Measurements from ENCODE around the gene ZNF653.

Gene ZNF653

GRCh38 chr19:11494634-11495285 is 10.9 kb downstream of the ZNF653 start:
- in situ Hi-C loops (cut with MboI; ENCODE audit: low pct_unique_long_range_greater_than_20kb, low sequenced_read_pairs, unreplicated experiment), result loop anchor here (10.0 kb wide), 1 partner anchor 100 kb away; the partner anchor contains the start of gene ZNF627
- no peak for DNase-seq (ENCODE audit: low spot score)
- no peak for TF ChIP-seq CTCF (IDR thresholded peaks at IDR 0.05; ENCODE audit: extremely low read depth, insufficient read depth, missing control alignments)

GRCh38 chr19:11489378-11489777 is 16.3 kb downstream of the ZNF653 start:
- no peak for DNase-seq (ENCODE audit: low spot score)
- no peak for TF ChIP-seq CTCF (IDR thresholded peaks at IDR 0.05; ENCODE audit: extremely low read depth, insufficient read depth, missing control alignments)
- in situ Hi-C loops (cut with MboI; ENCODE audit: low pct_unique_long_range_greater_than_20kb, low sequenced_read_pairs, unreplicated experiment), result no loop called here

GRCh38 chr19:11486661-11487503 is 18.8 kb downstream of the ZNF653 start:
- in situ Hi-C loops (cut with MboI; ENCODE audit: low pct_unique_long_range_greater_than_20kb, low sequenced_read_pairs, unreplicated experiment), result no loop called here
- DNase-seq (ENCODE audit: low spot score), result no peak
- no peak for TF ChIP-seq CTCF (IDR thresholded peaks at IDR 0.05; ENCODE audit: extremely low read depth, insufficient read depth, missing control alignments)

- DNase-seq (ENCODE audit: low spot score), result no peak
- no peak for TF ChIP-seq CTCF (IDR thresholded peaks at IDR 0.05; ENCODE audit: extremely low read depth, insufficient read depth, missing control alignments)
- in situ Hi-C loops (cut with MboI; ENCODE audit: low pct_unique_long_range_greater_than_20kb, low sequenced_read_pairs, unreplicated experiment), result no loop called here
Measured at GRCh38 chr19:11485245-11485837, 20.3 kb downstream of the ZNF653 start.

DNA sequence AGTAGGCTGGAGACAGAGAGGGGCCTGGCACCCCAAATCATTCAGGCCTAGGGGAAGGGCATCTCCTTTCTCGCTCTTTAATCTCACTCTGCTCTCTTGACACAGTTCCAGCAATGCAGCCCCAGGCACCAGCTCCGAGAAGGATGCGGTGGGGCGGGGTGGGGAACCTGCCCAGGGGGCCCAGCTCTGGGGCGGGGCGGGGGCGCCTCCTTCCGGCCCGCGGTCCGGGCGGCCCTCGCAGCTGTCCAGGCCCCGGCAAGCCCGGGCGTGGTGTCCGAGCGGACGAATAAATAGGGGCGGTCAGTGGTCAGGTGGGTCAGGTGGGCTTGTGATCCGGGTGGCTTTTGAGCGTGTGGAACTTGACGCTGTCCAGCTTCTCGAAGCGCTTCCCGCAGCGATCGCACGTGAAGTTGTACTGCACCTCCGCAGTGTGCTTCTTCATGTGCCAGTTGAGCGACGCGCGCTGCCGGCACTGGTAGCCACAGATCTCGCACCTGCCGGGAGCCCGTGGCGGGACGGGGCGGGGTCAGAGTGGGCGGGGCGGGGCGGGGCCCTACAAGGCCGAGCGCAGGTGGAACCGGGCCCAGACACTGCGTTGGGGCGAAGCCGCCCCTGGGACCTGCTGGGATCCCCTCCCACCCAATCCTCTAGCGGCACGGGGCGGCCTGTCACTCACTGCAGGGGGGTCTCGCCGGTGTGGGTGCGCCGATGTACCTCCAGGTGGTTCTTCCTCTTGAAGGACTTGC is 22.1 kb downstream of the ZNF653 start:
- in situ Hi-C loops (cut with MboI; ENCODE audit: low pct_unique_long_range_greater_than_20kb, low sequenced_read_pairs, unreplicated experiment), result no loop called here
- peak; percentile 40 for DNase-seq (ENCODE audit: low spot score)

More for the DNA sequence above, 22.1 kb downstream of the ZNF653 start:
- TF ChIP-seq CTCF (IDR thresholded peaks at IDR 0.05; ENCODE audit: extremely low read depth, insufficient read depth, missing control alignments), result no peak

Measured in GM13977 (cell line).